ENCODE data around the gene PIK3R1.
"Not testable (repeated sequence)": the region's sequence is repeated elsewhere in the genome, so short reads cannot be mapped to it uniquely, and the experiment has no call there.

The PIK3R1 gene

DNA sequence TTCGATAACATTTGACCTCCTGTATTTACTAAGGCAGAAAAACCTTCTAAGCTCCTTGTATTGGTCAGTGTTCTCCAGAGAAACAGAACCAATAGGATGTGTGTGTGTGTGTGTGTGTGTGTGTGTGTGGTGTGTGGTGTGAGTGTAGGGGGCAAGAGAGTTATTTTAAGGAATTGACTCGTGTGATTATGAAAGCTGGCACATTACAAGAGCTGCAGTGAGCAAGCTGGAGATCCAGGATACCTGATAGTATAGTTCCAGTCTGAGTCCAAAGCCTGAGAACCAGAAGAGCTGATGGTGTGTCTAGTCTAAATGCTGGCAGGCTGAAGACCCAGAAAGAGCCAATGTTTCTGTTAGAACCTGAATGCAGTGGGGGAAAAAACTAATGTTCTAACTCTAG lies 21.2 kb upstream of the PIK3R1 start:
- DNase-seq, result no peak

DNA sequence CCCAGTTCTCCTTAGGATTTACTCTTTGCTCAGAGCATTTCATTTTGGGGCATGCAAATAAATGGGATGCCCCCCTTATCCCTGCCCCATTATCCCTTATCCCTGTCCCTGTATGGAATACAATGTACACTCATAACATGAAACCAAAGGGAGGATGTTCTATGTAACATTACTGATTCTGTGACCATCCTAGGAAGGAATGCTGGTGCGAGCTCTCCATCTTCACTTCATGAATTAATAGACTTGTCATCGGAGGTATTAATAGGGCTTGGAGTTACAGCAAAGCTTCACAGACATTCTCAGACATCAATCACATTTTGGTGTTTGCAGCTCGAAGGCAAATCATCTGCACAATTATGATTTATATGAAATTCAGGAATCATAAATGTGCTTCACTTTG lies 20.4 kb upstream of the PIK3R1 start:
- DNase-seq, result no peak

DNA sequence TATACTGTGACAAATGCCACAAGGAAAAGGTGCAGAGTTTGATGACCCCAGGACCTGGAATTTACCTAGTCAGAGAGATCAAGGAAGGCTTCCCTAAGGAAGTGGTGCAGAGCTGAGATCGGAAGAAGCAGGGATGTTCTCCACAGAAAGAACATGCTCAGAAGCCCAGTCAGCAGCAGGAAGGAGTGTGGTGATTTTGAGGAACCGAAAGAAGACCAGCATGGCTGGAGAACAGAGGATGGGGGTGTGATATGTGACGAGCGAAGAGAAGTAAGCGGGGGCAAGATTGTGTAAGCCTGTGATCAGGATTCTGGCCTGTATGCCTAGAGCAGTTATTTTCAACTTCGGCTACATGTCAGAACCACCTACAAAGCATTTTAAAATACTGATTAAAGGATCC lies 18.7 kb upstream of the PIK3R1 start:
- no peak for DNase-seq

DNA sequence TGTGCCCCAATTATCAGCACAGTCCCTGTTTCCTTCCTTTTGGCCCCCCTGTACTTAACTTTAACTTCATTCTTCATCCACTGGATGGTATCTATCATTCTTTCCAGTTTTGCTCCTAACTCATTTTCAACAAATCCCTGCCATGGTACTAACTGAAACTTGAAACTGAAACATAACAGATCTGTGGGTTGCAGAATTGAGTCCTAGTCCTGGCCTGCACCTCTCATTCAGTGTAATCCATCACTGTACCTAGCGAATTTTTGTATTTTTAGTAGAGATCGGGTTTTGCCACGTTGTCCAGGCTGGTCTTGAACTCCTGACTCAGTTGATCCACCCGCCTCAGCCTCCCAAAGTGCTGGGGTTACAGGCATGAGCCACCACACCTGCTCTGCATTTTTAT lies 15.3 kb upstream of the PIK3R1 start:
- no peak for DNase-seq

DNA sequence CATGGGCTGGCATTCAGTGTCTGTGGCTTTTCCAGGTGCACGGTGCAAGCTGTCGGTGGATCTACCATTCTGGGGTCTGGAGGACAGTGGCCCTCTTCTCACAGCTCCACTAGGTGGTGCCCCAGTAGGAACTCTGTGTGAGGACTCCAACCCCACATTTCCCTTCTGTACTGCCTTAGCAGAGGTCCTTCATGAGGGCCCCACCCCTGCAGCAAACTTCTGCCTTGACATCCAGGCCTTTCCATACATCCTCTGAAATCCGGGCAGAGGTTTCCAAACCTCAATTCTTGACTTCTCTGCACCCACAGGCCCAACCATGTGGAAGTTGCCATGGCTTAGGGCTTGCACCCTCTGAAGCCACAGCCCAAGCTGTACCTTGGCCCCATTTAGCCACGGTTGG lies 4.9 kb upstream of the PIK3R1 start:
- not testable (repeated sequence) for DNase-seq

DNA sequence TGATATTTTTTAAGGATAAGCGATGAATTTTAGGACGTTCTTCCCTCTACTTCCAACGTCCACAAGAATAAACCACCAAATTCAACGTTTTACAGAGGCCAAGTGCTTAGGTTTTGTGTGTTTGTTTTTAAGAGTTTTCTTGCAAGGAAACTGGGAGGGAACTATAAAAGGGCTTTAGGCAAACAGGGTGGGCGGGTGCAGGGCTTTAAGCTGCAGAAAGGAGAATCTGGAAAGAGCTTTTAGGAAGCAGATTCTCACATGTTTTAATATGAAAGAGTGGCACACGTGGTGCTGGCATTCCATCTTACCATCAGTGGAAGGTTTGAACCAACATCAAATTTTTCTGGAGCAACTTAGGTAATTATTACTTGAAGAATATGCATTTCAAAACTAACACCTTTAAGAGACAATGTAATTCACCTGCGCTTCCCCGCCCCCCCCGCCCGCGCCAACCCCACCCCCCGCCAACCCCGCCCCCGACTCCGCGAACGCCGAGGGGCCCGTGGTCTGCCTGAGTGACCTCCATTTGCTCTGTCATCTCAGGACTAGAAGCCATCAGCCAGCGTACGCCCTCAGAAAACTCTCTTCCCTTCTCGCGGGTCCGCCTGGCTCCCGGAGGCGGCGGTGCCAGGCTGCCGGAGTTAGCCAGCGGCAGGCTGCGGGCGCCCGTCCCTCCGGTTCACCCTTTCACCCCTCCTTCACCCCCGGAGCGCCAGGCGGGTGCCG lies 911 bp upstream of the PIK3R1 start:
- DNase-seq, result peak in 1 of 2 experiments; percentile 33

DNA sequence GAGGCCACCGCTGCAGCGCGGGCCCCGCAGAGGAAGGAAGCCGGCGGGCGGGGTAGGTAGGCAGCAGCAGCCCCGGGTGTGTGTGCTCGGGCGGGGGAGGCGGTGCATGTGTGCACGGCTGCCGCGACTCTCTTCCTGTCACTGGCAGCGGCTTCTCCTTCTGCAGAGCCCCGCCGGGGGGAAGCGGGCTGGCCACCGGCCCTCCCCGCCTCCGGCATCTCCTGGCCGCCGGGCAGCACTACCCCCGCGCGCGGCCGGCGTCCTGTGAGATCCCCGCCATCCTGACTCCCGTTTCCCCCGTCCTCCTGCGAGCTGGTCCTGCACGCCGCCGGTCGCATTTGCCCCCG lies 315 bp downstream of the PIK3R1 start:
- DNase-seq, result peak; percentile 51 to 69

DNA sequence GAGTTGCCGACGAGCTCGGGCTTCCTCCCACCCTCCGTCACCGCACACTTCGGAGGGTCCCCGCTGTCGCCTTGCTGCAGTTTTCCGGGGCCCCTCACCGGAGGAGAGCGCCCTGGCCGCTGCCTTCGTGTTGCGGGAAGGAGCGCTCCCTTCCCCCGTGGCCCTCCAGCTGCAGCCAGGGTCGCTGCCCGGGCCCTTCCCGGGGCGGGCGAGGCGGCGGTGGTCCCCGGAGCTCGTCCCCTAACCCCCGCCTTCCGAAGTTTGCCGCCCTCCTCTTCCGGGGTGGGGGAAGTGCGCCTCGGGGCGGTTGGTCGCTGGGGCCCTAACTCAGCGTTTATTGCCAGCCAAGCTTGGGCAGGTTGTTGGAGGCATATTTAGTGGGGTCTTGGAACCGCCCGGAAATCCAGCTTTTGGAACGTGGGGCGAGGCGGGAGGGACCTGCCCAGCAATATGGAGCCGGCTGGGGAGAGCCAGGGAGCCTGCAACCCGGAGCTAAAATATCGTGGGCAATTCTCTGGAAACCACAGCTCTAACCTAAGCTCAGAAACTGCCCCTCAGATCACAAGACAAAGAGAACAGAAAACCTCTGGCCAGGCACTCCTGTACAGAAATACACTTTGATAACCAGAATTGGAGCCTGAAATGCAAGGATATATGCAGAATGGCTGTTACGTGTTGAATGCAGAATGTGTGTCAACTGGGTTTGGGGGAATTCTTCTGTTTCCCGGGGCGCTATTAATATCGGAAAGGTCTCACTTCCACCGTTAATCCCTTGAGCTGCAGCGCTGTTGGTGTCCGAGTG lies 890 bp downstream of the PIK3R1 start:
- peak; percentile 71 to 75 for DNase-seq

DNA sequence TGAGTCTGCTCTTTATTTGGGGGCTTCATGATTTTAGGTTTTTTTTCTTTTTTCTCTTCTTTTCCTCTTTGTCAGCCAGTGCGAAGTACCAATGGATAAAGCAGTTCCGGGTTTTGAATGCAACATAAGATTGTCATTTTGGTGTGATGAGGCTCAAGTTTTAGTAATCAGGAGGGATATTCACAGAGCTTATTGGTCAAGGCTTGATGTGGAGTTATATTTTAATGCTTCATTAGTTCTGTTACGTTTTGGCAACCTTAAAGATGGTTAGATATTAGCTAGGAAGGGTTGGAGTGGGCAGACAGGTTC lies 1.4 kb downstream of the PIK3R1 start:
- no peak for DNase-seq

DNA sequence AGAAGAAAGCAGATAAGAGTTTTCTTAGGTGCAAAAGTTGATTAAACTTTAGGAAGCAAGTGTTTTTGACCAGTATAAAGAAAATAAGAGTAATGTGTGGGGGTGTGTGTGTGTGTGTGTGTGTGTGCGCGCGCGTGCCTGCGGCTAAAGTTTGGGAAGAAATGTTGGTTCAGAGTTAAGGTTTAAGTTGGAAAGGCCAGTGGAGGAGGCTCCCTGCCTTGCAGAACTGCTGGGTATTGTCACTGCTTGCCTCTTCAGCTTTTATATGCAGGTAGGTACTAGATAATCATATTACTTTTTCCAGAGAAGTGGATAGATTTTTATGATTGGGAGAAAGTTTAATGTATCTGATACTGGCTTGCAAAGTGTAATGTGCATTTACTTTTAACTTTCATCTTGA lies 2.0 kb downstream of the PIK3R1 start:
- no peak for DNase-seq

DNA sequence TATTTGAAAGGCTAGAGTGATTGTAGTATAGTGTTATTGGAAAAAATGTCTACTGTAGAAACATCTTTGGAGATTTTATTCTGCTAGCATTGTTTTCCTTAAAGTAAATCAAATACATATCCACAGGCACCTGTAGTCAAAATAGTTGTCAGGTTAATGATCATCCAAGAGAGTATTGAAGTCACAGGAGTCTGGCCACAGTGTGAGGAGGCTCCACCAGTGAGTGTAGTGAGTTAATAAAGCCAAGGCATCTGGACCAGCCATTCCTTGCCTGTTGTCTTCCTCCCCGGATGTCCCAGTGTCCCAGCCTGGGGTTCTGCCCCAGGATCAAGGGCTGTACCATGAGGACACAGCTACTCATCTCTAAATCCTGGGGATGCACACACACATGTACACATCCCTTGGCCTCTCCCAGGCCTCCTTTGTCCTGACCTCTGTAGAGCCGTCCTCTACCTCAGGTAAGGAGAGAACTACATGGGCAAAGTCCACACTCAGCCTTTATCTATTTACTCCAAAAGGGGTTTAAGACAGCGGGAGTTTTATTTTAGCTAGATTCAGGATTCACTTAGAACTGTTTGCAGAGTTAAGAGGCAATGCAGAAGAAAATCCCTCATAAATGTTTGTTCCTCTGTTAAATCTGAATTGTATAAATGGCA lies 3.7 kb downstream of the PIK3R1 start:
- DNase-seq, result no peak

DNA sequence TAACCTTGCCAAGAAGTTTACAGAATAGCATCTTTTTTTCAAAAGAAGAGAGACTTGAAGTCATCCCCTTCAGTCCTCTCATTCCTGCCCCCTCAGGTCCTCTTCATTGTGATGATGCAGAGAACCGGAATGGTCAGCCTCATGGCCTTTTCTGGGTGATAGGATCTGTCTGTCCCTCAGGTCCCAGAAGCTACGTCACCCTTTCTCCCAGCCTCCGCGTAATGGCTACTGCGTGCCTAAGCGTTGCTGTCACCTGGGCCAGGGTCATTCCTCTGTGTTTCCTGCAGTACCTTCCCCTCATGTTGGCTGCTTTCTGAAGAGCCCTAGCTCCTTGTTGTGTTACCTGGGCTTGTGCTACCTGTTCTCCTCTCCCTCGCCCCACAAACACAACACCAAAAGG lies 4.7 kb downstream of the PIK3R1 start:
- no peak for DNase-seq

DNA sequence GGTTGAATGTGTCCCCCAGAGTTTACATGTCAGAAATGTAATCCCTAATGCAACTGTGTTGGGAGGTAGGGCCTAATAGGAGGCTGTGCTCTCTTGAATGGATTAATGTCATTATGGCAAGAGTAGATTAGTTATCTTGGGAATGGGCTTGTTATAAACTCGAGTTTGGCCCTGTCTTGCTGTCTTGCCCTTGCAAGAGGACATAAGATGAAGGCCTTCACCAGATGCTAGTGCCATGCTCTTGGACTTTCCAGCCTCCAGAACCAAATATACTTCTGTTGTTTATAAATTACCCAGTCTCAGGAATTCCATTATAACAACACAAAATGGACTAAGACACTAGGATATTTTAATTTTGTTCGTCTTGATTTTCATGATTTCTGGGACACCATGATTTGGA lies 5.4 kb downstream of the PIK3R1 start:
- DNase-seq, result no peak

DNA sequence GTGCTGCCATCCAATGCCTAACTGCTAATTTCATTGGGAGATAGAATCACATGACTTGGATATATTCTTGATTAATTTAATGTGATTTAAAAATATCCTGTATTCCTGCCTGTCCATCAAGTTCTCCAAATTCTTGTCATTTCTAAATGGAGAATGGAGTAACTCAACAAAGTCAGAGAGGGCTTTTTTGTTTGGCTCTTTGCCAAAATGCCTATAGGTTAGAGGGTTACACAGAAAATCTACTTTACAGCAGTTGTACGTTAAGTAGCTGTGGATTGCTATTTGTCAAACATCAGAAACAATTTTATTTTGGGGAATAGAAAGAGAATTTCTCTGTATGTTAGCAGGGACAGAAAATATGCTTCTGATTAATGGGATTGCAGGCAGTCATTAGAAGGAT lies 5.9 kb downstream of the PIK3R1 start:
- no peak for DNase-seq

DNA sequence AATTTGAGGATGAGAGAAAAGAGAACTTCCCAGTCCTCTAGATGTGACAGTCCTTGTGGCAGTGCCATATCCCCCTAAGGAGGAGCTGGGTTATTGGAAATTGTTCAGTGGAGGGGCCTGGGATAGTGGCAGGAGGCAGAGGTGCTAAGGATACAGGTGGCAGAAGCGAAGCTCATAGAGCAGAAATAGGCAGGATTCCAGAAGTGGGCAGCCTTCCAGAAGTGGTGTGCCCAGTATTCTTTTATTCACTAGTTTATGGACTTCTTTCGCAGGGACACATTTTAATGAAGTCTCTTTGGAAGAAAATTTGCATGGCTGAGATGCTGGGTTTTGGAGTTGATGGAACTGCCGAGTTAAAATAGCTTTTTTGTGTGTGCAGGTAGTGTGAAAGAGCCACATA lies 6.8 kb downstream of the PIK3R1 start:
- no peak for DNase-seq

DNA sequence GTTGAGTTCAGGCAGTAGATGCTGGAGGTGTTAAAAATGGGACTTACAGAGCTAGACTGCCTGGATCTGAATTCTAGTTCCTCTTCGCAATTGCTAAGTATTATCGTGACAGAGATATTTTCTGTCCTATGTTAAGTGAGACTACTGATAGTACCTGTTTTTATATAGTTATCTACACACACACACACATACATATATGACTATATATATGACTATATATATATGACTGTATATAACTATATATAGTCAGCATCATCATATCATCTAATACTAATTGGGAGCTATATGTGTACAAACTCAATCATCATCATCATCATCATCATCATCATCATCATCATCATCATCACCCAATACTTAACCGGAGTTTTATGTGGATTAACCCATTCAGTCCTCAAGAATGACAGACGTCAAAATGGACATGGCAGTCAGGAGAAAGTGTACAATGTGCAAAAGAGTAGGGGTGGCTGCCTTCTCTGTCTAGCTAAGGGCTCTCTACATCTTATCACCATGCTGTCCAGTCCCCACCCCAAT lies 7.3 kb downstream of the PIK3R1 start:
- no peak for DNase-seq

DNA sequence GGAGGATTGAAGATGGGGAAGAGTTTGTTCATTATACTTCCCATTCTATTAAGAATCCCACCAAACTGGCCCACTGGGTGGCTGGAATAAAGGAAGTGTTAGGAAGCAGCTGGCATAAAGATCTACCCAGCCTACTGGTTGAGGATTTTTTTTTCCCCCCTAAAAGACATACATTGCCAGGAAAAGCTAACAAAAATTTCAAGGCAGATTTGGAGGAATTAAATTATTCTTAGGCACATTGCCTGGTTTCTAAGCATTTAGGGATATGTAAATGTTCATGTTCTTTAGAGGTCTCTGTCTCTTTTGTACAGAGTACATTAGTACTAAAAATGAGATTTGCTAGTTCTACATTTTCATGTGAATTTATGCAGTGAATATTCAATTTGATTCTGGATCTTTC lies 8.3 kb downstream of the PIK3R1 start:
- no peak for DNase-seq

DNA sequence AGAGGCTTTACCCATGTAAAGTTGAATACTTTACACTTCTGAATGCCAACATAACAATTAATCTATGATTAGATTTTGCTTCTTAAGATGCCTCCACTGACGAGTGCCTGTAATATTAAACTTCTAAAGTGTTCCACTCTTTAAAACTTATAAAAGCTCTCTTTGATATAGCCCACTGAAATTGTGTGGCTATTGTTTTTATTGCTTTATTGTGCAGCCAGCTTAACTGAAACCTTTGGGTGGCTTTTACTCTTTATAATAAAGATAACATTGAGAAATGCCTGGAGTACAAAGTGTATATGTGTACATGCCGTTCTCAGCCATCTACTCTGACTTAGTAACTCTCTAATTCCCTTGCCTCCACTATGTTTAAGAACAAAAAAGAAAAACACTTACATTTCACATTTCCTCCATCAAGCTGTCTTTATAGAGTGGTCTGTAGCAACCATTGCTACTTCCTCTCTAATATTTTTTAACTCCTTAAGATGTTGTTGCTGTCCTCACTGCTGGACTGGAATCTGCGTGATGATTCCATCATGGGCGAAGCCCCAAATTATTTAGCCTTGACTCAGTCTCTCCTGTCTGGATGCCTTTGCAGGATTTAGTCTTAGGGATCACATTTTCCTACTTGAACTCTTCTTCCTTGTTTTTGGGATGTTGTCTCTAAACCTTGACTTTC lies 9.1 kb downstream of the PIK3R1 start:
- no peak for DNase-seq

DNA sequence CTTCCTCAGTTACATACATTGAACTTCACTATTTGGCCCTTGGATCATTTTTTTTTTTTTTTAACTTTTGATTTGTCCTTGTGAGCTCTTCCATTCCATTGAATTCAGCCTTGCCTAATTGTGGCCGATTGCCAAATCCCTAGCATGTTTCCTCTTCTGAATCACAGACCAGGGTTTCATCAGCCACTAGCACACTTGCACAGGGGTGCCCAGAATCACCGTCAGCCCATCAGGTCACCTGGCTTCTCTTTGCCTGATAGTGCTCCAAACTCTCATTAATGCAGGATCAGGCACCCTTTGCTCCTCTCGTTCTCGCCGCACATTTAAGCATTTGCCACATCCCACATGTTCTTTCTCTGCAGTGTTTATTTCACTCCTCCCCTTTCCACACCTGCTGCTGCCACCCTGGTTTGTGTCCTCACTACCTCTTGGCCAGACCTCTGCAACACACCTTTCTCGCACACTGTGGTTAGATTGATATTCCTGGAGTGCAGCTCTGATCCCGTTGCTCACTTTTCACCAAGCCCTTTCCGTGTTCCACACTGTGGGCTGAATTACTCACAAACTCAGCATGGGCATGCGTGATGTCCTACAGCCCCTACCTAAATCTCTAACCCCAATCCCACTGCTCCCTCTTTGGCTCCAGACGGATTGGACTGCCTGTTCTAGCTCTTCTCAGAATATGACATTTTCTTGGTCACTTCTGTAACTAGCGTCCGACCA lies 9.8 kb downstream of the PIK3R1 start:
- no peak for DNase-seq

DNA sequence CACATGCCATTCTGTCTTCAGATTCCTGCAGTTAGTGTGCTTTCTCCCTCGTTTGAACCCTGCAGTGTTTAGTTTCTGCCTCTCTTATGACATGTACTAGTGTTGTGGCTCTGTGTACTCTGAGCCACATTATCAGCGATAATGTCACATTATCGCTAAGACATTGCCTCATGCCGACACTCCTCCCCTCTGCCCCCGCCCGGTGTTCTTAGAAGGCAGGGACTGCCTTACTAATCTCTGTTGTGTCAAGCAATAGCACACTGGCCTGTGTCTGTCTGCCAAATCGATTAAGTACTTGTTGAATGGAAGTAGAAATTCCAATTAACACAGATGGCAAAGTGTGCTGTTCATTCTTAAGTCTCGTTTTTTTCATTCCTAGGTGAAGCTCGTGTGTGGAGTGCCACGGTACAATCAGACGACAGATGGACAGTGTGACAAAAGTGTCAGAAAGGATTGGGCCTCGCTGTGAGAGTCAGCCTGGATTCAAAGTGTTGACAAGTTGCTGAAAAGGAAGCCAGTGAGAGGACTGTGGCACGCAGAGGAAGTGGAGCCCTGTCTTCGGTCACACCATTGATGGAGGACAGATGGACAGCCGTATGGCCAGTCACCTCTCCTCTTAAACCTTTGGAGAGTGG lies 10.5 kb downstream of the PIK3R1 start:
- peak; percentile 66 to 79 for DNase-seq

DNA sequence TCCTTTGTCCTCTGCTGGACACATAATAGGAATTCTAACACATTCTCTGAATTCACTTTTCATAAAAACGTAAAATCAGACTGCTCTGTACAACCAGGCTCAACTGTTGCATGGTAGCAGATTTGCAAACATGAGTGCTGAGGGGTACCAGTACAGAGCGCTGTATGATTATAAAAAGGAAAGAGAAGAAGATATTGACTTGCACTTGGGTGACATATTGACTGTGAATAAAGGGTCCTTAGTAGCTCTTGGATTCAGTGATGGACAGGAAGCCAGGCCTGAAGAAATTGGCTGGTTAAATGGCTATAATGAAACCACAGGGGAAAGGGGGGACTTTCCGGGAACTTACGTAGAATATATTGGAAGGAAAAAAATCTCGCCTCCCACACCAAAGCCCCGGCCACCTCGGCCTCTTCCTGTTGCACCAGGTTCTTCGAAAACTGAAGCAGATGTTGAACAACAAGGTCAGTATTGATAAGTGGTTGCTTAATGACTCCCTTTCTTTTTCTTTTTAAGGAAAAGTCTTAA lies 11.1 kb downstream of the PIK3R1 start:
- DNase-seq, result no peak

DNA sequence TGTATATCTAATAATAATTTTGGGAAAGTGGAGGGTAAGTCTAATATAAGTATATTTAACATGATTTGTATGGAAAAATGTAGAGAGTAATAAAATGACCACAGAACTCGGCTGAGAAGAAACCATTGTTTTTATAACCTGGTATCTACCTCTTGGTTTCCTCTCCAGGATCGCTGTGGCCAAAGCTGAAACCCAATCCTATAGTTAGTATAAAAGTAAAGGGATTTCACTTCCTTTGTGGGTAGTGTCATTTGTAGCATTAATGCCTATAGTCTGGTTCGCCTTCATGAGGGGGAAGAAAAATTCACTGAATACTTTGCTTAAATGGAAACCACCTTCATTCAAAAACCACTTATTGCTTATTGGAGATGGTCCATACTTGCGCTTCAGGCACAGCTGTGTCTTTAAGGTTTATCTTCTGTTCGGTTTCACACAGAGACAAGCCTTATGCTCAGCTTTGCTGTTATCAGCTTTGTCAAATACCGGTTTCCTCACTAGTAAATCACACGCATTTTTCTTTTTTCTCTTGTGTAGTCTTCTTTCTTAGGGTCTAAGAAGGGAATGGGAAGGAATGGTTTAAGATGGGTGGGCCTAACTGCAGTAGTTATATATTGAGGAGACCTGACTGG lies 12.1 kb downstream of the PIK3R1 start:
- DNase-seq, result no peak
